ENCODE measurements around the gene HIVEP3. TPM values are rescaled to one million over a fixed set of nuclear protein-coding genes. Genes with fewer than 3 reads are reported as not detected.

HIVEP3 gene
- total RNA-seq, 3 donors from 2014 or later, result 4.9 to 6.5 (median 6.1) TPM

DNA sequence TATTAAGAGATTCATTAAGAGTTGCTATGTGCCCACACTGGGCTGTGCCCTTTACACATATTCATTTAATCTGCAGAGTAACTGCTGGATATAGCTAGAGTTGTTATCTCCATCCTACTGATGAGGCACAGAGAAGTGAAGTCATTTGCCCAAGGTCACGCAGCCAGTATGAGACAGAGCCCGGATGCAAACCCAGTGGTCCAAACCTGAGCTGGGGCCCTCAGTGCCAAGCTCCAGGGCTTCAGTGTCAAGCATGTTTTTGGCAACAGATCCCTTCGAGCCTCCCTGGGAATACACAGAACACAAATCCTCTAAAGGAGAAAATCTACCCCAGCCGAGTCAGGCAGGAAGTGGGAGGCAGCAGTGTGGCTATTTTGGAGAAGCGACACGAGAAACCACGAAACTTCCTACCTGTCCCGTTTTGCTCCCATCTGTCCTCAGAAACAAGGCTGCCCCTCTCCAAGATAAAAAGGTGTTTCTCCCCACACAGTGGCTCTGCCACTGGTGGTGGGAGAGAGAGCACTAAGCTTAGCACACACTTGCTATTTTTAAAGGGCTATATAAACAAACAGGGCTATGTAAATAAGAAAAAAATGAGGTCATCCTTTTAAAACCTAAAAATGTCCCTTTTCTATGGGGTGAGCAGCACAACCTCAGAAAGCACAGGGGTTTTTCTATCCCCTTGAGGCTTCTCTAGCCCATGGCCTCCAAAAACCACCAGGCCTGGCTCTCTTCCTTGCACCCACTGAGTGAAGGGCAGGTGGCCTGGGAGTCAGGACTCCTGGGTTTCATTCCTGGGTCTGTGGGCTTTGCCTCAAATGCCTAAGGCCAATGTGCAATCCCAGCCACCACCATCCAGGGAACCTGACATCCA, 295.6 kb downstream of the HIVEP3 start:
- no peaks in the 10 kb centered on the region for H3K36me3 ChIP-seq (ENCODE audit: low read depth)
- no peak for ATAC-seq
- no peak for DNase-seq
- intact Hi-C loops (cut with DNase I, micrococcal nuclease), result no loop called here
- no peaks in the 10 kb centered on the region for H3K4me1 ChIP-seq (ENCODE audit: low read depth)
- TF ChIP-seq, protein P1, sequence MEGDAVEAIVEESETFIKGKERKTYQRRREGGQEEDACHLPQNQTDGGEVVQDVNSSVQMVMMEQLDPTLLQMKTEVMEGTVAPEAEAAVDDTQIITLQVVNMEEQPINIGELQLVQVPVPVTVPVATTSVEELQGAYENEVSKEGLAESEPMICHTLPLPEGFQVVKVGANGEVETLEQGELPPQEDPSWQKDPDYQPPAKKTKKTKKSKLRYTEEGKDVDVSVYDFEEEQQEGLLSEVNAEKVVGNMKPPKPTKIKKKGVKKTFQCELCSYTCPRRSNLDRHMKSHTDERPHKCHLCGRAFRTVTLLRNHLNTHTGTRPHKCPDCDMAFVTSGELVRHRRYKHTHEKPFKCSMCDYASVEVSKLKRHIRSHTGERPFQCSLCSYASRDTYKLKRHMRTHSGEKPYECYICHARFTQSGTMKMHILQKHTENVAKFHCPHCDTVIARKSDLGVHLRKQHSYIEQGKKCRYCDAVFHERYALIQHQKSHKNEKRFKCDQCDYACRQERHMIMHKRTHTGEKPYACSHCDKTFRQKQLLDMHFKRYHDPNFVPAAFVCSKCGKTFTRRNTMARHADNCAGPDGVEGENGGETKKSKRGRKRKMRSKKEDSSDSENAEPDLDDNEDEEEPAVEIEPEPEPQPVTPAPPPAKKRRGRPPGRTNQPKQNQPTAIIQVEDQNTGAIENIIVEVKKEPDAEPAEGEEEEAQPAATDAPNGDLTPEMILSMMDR (IDR thresholded peaks at IDR 0.05), result no peak
- H3K4me3 ChIP-seq, result no peak overlapping the region
- no peaks in the 10 kb centered on the region for H3K9me3 ChIP-seq

DNA sequence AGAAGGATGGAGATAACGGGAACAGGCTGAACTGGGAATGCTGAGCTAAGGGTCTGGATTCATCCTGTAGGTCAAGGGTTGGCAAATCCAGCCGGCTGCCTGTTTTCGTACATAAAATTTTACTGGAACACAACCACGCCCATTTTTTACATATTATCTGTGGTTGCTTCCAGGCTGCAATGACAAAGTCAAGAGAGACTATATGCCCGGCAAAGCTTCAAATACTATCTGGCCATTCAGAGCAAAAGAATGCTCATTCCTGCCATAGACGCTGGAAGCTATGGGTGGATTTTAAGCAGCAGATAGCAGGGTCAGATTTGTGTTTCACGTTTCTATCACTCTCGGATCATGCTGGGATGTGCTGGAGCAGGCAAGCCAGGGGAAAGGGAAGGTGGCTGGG, 296.3 kb downstream of the HIVEP3 start:
- no peaks in the 10 kb centered on the region for H3K9me3 ChIP-seq
- TF ChIP-seq, protein P1 (IDR thresholded peaks at IDR 0.05), result no peak
- H3K4me3 ChIP-seq, result no peak overlapping the region
- intact Hi-C loops (cut with DNase I, micrococcal nuclease), result no loop called here
- no peaks in the 10 kb centered on the region for H3K36me3 ChIP-seq (ENCODE audit: low read depth)
- no peaks in the 10 kb centered on the region for H3K4me1 ChIP-seq (ENCODE audit: low read depth)
- ATAC-seq (no peak), DNase-seq (no peak)

DNA sequence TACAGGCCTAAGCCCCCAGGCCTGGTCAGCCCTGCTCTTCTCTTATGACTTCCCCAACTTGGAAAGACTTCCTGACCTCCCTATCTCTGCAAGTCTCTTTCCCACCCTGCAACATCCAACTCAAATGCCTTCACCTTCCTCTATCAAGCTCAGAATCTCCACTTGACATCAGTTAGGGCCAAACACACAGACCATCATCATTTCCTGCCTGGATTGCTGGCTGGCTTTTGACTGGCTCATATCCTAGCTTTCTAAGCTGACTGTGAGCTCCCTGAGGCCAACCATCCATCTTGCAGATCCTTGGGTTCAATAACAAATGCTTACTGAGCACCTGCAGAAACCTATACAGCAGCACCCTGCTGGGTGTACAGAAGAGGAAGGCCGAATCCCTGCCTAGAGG, 296.9 kb downstream of the HIVEP3 start:
- DNase-seq, result no peak

DNA sequence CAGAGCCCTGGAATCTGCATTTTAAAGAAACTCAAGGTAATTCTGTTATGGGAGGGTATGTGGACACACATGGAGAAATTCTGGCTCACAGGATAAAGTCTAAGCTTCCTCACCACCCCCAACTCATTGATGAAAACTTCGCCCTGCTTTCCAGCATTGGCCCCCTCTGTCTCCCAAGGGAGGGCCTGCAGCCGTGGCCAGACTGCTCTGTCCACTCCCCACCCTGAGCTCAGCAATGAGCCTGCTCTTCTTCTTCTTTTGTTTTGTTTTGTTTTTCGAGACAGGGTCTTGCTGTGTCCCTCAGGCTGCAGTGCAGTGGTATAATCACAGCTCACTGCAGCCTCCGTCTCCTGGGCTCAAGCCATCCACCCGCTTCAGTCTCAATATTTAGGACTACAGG, 297.5 kb downstream of the HIVEP3 start:
- Histone ChIP-seq H3K4me3 (no peak overlapping the region), H3K4me1 (ENCODE audit: low read depth) (no peaks in the 10 kb centered on the region), H3K9me3 (no peaks in the 10 kb centered on the region), H3K36me3 (ENCODE audit: low read depth) (no peaks in the 10 kb centered on the region)
- intact Hi-C loops (cut with DNase I, micrococcal nuclease), result no loop called here
- no peak for ATAC-seq
- TF ChIP-seq, protein P1 (IDR thresholded peaks at IDR 0.05), result no peak
- no peak for DNase-seq

More for the DNA sequence above, 296.9 kb downstream of the HIVEP3 start:
- no peaks in the 10 kb centered on the region for H3K9me3 ChIP-seq
- TF ChIP-seq, protein P1 (IDR thresholded peaks at IDR 0.05), result no peak
- no peaks in the 10 kb centered on the region for H3K4me1 ChIP-seq (ENCODE audit: low read depth)
- ATAC-seq, result no peak
- no peak overlapping the region for H3K4me3 ChIP-seq
- H3K36me3 ChIP-seq (ENCODE audit: low read depth), result no peaks in the 10 kb centered on the region
- intact Hi-C loops (cut with DNase I, micrococcal nuclease), result no loop called here

DNA sequence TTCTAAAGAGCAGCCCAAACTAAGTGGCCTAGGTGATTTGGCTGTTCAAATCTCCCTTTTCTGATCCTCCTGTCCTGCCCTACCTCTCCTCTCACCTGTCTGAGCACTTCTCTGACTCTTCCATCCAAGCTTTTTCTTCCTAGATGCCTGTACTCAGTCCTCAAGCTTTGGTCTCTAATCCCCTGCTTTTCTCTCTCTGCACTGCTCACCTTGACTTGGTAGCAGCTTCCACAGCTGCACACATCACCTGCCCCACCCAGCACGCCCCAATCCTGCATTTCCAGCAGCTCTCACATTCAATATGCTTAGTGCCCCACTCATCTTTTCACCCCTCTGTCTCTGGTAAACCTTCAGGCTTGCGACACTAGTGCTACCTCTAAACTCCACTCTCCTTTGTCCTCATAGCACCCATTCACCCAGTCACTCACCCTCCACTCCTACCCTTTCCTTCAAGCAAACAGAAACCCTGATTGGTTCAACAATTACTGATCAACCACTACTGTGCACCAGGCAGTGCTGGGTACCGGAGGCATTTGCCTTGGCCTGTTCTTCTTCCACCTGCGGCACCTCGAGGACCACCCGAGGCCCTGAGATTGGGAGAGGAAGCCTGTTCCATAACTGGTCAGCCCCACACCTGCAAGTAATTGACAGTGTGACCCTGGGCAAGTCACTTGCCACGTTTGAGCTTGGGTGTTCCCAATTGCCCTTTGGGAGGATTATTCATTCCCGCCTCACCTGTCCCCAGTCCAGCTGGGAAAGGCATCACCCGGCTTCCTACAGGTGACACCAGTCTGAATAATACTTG, 298.2 kb downstream of the HIVEP3 start:
- TF ChIP-seq, protein P1 (IDR thresholded peaks at IDR 0.05), result no peak
- Histone ChIP-seq H3K4me3 (no peak overlapping the region), H3K4me1 (ENCODE audit: low read depth) (no peaks in the 10 kb centered on the region), H3K9me3 (no peaks in the 10 kb centered on the region), H3K36me3 (ENCODE audit: low read depth) (no peaks in the 10 kb centered on the region)
- no peak for DNase-seq
- intact Hi-C loops (cut with DNase I, micrococcal nuclease), result no loop called here
- no peak for ATAC-seq

Data from mucosa of descending colon (tissue), 3 donors.